Peyer's patch (tissue), 4 donors: Measurements from ENCODE around the gene P2RX6.

Experiments
- CTCF ChIP-seq, 6 experiments: fragments of 450-650 bp in 4 of 6; fragments of 200-600 bp in 2 of 6; sonication (generic) in 1 of 6; IDR thresholded peaks; one replicate each; pipeline ENCODE4 v1.5.1; 2017 to 2019; ENCODE audit warnings: antibody characterized with exemption in 6 of 6, mild to moderate bottlenecking in 3 of 6, moderate library complexity in 1 of 6
- POLR2A ChIP-seq, 2 donors: fragments of 450-650 bp; IDR thresholded peaks; one replicate each; pipeline ENCODE4 v1.5.1; 2017; ENCODE audit warnings: antibody characterized with exemption in 2 of 2, mild to moderate bottlenecking in 2 of 2, moderate library complexity in 2 of 2

- no peak for TF ChIP-seq CTCF (IDR thresholded peaks at IDR 0.05)
- TF ChIP-seq POLR2A (IDR thresholded peaks at IDR 0.05) = no peak
Measured at GRCh38 chr22:21076912-21077625, 62.1 kb downstream of the P2RX6 start.
